Right ventricle myocardium inferior (tissue), 1 donor: Measurements from ENCODE around the gene ZBTB44. TPM values are rescaled to one million over a fixed set of nuclear protein-coding genes. Genes with fewer than 3 reads are reported as not detected.
A peak's percentile ranks its signal among the peaks of the same experiment; 100 is the strongest.

Experiments
- ATAC-seq: fragments of 200-7000 bp; cut with Tn5 transposase; one replicate; pipeline ENCODE4 v1.9.1; 2020; ENCODE audit warnings: mild to moderate bottlenecking, moderate library complexity
- DNase-seq: peaks from one replicate; pipeline ENCODE4 v3.0.0; 2021; ENCODE audit errors: missing footprints
- intact Hi-C: fragments of 100-400 bp; cut with DNase I; formaldehyde crosslinking; loops from one replicate; pipeline ENCODE4 v1.11.0; 2022
- total RNA-seq: library from RNA; stranded (reverse); fragmentation: NEBNext Ultra II Directional; extraction: Animal tissue kit (Norgen Biotek cat#: 25700); gene quantifications from one replicate; pipeline ENCODE4 v1.2.1, GENCODE V29; 2021
- donor health status: DM: no; HTN: yes; CAD: no; lungs with severe emphysema.

The ZBTB44 gene
- total RNA-seq, 1 donor from 2014 or later: 41.5 TPM

- no peak for ATAC-seq
- intact Hi-C loops: no loop called here
- DNase-seq: no peak
These were observed 125.1 kb downstream of the ZBTB44 start for GRCh38 chr11:130189492-130190210.

DNA sequence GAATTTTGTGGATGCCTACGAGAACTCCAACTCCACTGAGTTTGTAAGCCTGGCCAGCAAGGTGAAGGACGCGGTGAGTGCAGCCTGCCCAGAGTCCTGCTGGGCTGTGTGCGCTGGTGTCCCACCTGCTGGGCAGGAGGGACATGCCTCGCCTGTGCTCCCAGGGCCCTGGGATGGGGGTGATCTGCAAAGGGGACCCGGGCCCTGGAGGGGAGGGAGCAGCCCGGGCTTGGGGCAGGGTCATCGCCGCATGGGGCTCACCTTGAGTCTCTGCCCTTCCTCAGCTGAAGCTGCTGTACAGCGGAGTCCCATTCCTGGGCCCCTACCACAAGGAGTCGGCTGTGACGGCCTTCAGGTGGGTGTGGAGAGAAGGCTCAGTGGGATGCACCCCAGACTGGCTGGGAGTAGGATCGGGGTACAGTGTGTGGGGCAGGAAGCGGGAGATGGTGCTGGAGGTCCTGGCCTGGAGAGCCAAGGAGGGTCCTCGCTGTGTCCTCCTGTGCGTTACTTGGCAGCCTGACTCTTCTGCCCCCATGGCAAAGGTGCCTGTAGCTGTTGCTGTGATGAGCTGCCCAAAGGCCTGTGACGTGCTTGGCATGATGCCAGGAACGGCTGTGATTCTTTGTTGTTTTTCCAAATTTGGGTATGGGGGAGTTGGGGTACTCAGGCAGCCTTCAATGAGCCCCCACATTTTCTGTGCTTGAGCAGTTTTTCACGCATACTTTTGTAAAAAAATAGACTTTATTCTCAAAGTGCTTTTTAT lies 126.0 kb downstream of the ZBTB44 start:
- intact Hi-C loops: no loop called here
- DNase-seq (no peak), ATAC-seq (no peak)

- intact Hi-C loops: no loop called here
- DNase-seq (no peak), ATAC-seq (no peak)
These were observed 126.7 kb downstream of the ZBTB44 start for GRCh38 chr11:130188047-130188446.

GRCh38 chr11:130187096-130187495 lies 127.6 kb downstream of the ZBTB44 start:
- intact Hi-C loops: no loop called here
- ATAC-seq: no peak
- no peak for DNase-seq

DNA sequence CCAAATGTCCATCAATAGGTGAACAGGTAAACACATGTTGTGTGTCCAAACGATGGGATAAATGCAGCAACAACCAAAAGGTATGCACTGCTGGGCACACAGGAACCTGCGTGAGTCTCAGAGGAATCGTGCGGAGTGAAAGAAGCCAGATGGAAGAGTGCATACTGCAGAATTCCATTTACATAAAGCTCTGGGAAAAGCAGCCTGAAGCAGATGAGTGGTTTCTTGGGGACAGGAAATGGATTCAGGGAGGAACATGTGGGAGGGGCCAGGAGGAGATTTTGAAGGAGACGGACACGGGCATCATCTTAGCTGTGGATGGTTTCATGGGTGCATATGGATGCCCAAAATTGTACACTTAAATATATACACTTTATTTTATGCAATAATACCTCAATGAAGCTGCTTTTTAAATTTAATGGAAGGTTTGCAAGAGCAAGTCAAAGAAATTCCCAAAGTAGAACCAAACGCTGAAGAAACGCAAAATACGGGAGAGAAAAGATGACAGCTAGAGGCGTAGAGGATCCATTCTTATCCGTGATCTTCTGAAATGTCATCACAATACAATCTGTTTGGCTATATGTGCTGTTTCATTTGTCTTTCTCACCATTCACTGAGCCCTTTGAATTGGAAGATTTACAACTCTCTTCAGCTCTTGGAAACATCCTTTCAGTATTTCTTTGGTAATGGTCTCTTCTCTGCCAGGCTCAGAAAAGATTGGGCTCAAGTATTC lies 130.7 kb downstream of the ZBTB44 start:
- intact Hi-C loops: no loop called here
- ATAC-seq: no peak
- DNase-seq: no peak

DNA sequence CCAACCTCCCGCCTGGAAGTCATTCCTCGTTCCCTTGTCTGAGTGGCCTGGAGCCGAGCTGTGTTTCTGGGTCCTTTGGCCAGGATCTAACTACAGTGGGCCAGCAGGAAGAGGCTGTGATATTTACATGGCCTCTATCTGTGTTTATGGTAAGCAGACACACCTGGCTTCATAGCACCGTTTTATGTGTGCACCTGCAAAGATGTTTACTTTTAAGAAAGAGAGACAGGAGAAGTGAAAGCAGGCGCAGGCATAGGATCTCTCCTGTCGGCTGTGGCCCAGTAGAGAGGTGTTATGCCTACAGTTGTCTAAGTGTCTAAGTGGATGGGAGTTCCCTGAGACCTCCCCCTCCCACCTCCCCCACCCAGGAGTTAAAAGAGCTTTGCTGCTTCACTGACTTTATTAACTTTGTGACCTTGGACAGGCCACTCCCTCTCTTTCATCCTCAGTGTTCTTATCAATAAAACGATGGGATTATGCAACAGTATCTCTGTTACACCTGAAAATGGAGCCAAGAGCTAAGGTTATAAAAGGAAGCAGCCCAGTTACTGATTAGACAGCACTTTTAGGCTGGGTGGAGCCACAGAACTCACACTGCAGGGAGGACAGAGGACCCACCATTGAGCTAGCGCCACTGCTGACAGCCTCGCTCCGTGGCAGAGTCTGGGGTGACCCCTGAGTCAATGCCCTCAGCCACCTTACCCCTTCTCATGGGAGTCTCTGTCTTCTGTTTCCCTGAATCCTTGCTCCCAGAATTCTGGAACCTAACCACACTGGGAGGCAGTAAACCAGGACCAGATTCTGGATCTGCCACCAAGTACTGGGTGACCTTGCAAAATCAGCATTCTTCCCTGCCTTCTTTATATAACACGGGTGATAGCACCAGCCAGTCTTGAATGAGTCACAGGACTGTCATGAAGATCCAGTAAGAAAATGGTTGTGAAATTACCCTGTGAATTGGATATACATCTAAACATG lies 133.1 kb downstream of the ZBTB44 start:
- no peak for DNase-seq
- ATAC-seq: peak; percentile 83

GRCh38 chr11:130180896-130181294 lies 133.8 kb downstream of the ZBTB44 start:
- ATAC-seq (no peak), DNase-seq (no peak)
- intact Hi-C loops: no loop called here

More for the DNA sequence above, 133.1 kb downstream of the ZBTB44 start:
- intact Hi-C loops: no loop called here

DNA sequence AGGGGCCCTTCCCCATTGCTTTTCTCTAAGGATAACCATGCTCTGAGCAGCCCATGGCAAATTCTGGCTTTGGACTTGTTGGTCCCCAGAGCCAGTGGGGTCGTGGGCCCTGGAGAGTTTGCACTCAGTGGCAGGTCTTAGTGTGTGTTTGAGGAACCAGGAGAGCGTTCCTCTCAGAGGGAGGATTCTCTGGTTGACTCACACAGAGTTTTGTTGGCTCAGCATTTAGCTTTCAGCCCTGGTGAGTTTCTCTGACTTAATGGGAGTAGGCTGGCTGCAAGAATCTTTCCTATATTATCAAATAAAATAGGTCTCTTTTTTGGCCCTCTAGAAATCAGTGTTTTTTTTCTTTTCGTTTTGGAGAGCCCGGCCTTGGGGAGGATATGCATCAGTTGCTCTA lies 134.2 kb downstream of the ZBTB44 start:
- intact Hi-C loops: no loop called here
- no peak for DNase-seq
- no peak for ATAC-seq

- DNase-seq (no peak), ATAC-seq (no peak)
- intact Hi-C loops: no loop called here
These were observed 135.1 kb downstream of the ZBTB44 start for GRCh38 chr11:130179396-130180306.

DNA sequence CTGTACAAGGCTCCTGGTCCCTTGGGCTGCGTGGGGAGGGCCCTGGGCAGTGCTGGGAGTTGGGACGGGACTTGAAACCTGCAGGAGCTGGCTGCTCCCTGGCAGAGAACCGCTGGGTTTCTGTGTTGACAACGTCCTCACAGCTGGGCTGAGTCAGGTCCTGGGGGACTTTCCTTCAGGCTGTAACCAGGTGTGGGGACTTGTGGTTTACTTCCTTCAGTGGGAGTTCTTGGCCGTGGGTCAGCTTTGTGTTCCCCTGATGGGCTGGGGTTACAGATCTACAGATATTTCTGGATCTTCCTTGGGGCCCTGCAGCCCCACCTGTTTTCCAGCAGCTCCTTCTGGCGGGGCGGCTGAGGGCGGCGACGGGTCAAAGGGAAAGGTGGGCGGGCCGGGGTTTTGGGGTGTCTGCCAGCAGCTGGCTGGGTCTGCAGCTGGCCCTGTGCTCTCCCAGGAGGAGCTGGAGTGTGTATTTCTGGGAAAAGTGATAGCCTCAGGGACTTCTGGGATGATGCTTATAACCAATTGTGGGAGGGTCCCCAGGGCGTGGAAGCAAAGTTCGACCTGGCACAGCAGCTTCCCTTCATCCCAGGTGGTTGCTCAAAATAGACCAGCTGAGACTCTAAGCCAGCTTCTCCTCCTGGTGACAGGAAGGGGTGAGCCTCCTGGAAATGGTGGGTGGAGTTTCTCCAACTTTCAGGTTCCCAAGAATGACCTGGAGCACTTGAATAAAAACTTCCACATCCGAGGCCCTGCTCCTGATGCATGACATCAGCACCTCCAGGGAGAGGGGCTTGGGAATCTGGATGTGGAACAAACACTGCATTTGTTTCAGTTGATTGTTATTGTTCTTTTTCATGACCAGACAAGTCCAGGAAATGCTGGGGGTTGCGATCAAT lies 136.0 kb downstream of the ZBTB44 start:
- DNase-seq (no peak), ATAC-seq (no peak)
- intact Hi-C loops: no loop called here

DNA sequence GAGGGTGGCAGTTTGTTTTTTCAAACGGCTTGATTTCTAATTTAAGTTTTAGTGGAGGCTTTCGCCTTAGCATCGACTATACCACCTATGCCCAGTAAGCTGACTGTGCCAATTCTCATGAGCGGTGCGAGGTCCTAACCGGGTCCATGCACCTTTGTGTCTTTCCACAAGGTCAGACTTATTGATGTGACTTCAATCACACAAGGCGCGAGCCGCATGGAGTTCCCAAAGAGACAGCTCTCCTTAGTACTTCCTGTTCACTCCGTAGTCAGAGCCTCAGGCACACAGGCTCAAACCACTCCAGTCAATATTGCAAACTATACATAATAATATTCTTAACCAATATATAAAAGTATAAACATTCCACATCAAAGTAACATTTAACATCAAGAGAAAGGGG lies 136.9 kb downstream of the ZBTB44 start:
- no peak for DNase-seq
- intact Hi-C loops: no loop called here
- no peak for ATAC-seq

Other genes starting within 250 kb of the ZBTB44 start
- 285 TPM for gene APLP2, start 245.0 kb downstream of the ZBTB44 start, total RNA-seq
- gene ST14, start 155.1 kb downstream of the ZBTB44 start, total RNA-seq: 2.1 TPM
- gene ADAMTS8, start 113.7 kb upstream of the ZBTB44 start, total RNA-seq: 0.57 TPM
- 45.6 TPM for gene ADAMTS15, start 133.7 kb upstream of the ZBTB44 start, total RNA-seq